GM23338 (cell line): Measurements from ENCODE around the gene ZNF749. TPM values are rescaled to one million over a fixed set of nuclear protein-coding genes. Genes with fewer than 3 reads are reported as not detected.

Source experiments
- ATAC-seq: fragments of 200-7000 bp; cut with Tn5 transposase; 3 replicates; pipeline ENCODE4 v1.9.1; 2020
- DNase-seq: peaks from one replicate; pipeline ENCODE4 v3.0.0-alpha.2; 2015; ENCODE audit warnings: low spot score
- H2AFZ ChIP-seq: fragments of 200-600 bp; sonication (generic); 2 replicates; pipeline ENCODE4 v1.8.0; 2016; ENCODE audit warnings: antibody characterized with exemption, mild to moderate bottlenecking, moderate library complexity
- H3F3A ChIP-seq: fragments of 200-600 bp; sonication (generic); replicated peaks from 2 replicates; pipeline ENCODE4 v1.8.0; 2017; ENCODE audit warnings: antibody characterized with exemption, mixed run types, low read depth
- H3K27ac ChIP-seq: fragments of 200-600 bp; sonication (generic); 2 replicates; pipeline ENCODE4 v1.6.1; 2016; ENCODE audit warnings: low read depth
- H3K27me3 ChIP-seq: fragments of 200-600 bp; sonication (generic); 2 replicates; pipeline ENCODE4 v1.8.0; 2016; ENCODE audit warnings: mild to moderate bottlenecking, mixed run types, moderate library complexity; ENCODE audit not compliant: insufficient read depth
- H3K36me3 ChIP-seq: fragments of 200-600 bp; sonication (generic); 2 replicates; pipeline ENCODE4 v1.8.0; 2016; ENCODE audit warnings: mild to moderate bottlenecking; ENCODE audit not compliant: insufficient read depth
- H3K4me1 ChIP-seq: fragments of 200-600 bp; sonication (generic); 2 replicates; pipeline ENCODE4 v1.8.0; 2016; ENCODE audit warnings: mild to moderate bottlenecking, moderate library complexity; ENCODE audit not compliant: insufficient read depth
- H3K4me2 ChIP-seq: fragments of 200-600 bp; sonication (generic); 2 replicates; pipeline ENCODE4 v1.7.1; 2017; ENCODE audit warnings: mixed run types
- H3K4me3 ChIP-seq: fragments of 200-600 bp; sonication (generic); 2 replicates; pipeline ENCODE4 v1.6.1; 2016; ENCODE audit warnings: mixed run types
- H3K79me2 ChIP-seq: fragments of 200-600 bp; sonication (generic); replicated peaks from 2 replicates; pipeline ENCODE4 v1.8.0; 2017; ENCODE audit warnings: mild to moderate bottlenecking; ENCODE audit not compliant: insufficient read depth
- H3K9me2 ChIP-seq: fragments of 200-600 bp; sonication (generic); 2 replicates; pipeline ENCODE4 v1.8.0; 2017; ENCODE audit not compliant: insufficient read depth
- H4K20me1 ChIP-seq: fragments of 200-600 bp; sonication (generic); replicated peaks from 2 replicates; pipeline ENCODE4 v1.8.0; 2017; ENCODE audit warnings: mild to moderate bottlenecking; ENCODE audit not compliant: insufficient read depth
- H3K27ac Mint-ChIP-seq: 2 replicates; pipeline ENCODE4 v1.8.0; 2020; ENCODE audit warnings: inconsistent platforms, mild to moderate bottlenecking, moderate library complexity, mixed read lengths
- H3K27me3 Mint-ChIP-seq: 3 replicates; pipeline ENCODE4 v1.8.0; 2022; ENCODE audit warnings: low read depth, mild to moderate bottlenecking, moderate library complexity, mixed read lengths, inconsistent platforms; ENCODE audit not compliant: insufficient read depth, poor library complexity
- H3K36me3 Mint-ChIP-seq: 3 replicates; pipeline ENCODE4 v1.8.0; 2021; ENCODE audit warnings: low read depth, mild to moderate bottlenecking, inconsistent platforms, moderate library complexity, mixed read lengths
- H3K4me1 Mint-ChIP-seq: 3 replicates; pipeline ENCODE4 v1.8.0; 2020; ENCODE audit warnings: mild to moderate bottlenecking, inconsistent platforms, mixed read lengths
- H3K4me3 Mint-ChIP-seq: 3 replicates; pipeline ENCODE4 v1.8.0; 2021; ENCODE audit warnings: moderate library complexity, mild to moderate bottlenecking, inconsistent platforms, mixed read lengths
- H3K9me3 Mint-ChIP-seq: 3 replicates; pipeline ENCODE4 v1.8.0; 2020; ENCODE audit warnings: moderate library complexity, mild to moderate bottlenecking, inconsistent platforms, mixed read lengths
- ETS1 ChIP-seq: IDR thresholded peaks from 2 replicates; pipeline ENCODE4 v1.6.1; 2016; ENCODE audit warnings: antibody characterized with exemption
- NANOG ChIP-seq: IDR thresholded peaks from 2 replicates; pipeline ENCODE4 v1.6.1; 2016; ENCODE audit warnings: antibody characterized with exemption, borderline replicate concordance
- STAT1 ChIP-seq: IDR thresholded peaks from one replicate; pipeline ENCODE4 v1.6.1; 2016; ENCODE audit warnings: antibody characterized with exemption; ENCODE audit not compliant: unreplicated experiment
- ZNF114 ChIP-seq: fragments of 250-450 bp; sonication (Bioruptor Pico); IDR thresholded peaks from 2 replicates; pipeline ENCODE4 v1.5.0; 2020; ENCODE audit warnings: mild to moderate bottlenecking, moderate library complexity
- ZNF462 ChIP-seq: fragments of 250-450 bp; sonication (Bioruptor Pico); IDR thresholded peaks from 2 replicates; pipeline ENCODE4 v1.5.0; 2020; ENCODE audit warnings: mild to moderate bottlenecking, moderate library complexity
- polyA plus RNA-seq: library from polyadenylated mRNA; unstranded; fragments of >200 nt; fragmentation: Nextera tagmentation; extraction: Ambion mirVana; gene quantifications from 2 replicates; pipeline ENCODE4 v1.2.1, GENCODE V29; 2016
- total RNA-seq: library from RNA; depleted of rRNA; stranded (reverse); fragments of >200 nt; shearing (Covaris generic); gene quantifications from 2 replicates; pipeline ENCODE4 v1.2.3, GENCODE V29; 2014

Gene ZNF749
- total and polyA plus RNA-seq, 2 experiments from 2014 or later = 26.4 to 30.1 TPM

GRCh38 chr19:57395710-57396109 lies 39.4 kb upstream of the ZNF749 start (continued):
- TF ChIP-seq ZNF462 (CRISPR knock-in tag) = no peak
- no peak for TF ChIP-seq ETS1
- no peak for TF ChIP-seq ZNF114

- DNase-seq (no peak), ATAC-seq (no peak)
- Histone ChIP-seq H3K27me3 (no peaks in the 10 kb centered on the region), H3K27ac (no peak overlapping the region), H3K9me2 (no peaks in the 10 kb centered on the region), H2AFZ (no peak overlapping the region), H4K20me1 (no peaks in the 10 kb centered on the region), H3K79me2 (no peaks in the 10 kb centered on the region), H3K4me2 (no peak overlapping the region), H3F3A (no peaks in the 10 kb centered on the region), H3K4me1 (no peaks in the 10 kb centered on the region), H3K36me3 (peaks cover 8% of the 10 kb centered on the region; the same call in 1 of the 2 replicates), H3K4me3 (no peak overlapping the region)
- Mint-ChIP-seq H3K4me3 (no peak overlapping the region), H3K36me3 (peaks cover 49% of the 10 kb centered on the region), H3K4me1 (no peaks in the 10 kb centered on the region), H3K27me3 (no peaks in the 10 kb centered on the region), H3K9me3 (peaks cover 25% of the 10 kb centered on the region), H3K27ac (no peak overlapping the region)
- TF ChIP-seq STAT1 (no peak), NANOG (no peak), ZNF462 (CRISPR knock-in tag) (no peak)
Measured at GRCh38 chr19:57398868-57399267, 36.3 kb upstream of the ZNF749 start.
